Endothelial cell of umbilical vein (primary cell): ENCODE results near the gene SMNDC1. TPM values are rescaled to one million over a fixed set of nuclear protein-coding genes. Genes with fewer than 3 reads are reported as not detected.

Source experiments
- BruUV-seq: library from RNA; stranded (reverse); fragments of 400-500 nt; replicated peaks from 2 replicates; lab custom pipeline; 2021; lab: Mats Ljungman, UMichigan
- CTCF ChIA-PET: fragments of 300-600, 350-600 bp; sonication (Branson Sonifier 250); formaldehyde crosslinking; loops from one replicate; lab custom pipeline; 2021; ENCODE audit warnings: antibody characterized with exemption, inconsistent platforms; lab: Charles Lee
- POLR2A ChIA-PET: fragments of 300-600, 350-600 bp; sonication (Branson Sonifier 250); formaldehyde crosslinking; loops from one replicate; lab custom pipeline; 2021; ENCODE audit warnings: antibody characterized with exemption, inconsistent platforms; lab: Charles Lee
- DNase-seq: peaks from one replicate; pipeline ENCODE4 v3.0.0-alpha.2; 2011; ENCODE audit warnings: low read depth, low spot score
- FAIRE-seq: peaks from 2 replicates; lab custom pipeline; 2011; peaks lifted over from hg19 to GRCh38; lab: Jason Lieb, UNC
- H2AFZ ChIP-seq: 2 replicates; pipeline ENCODE4 v1.6.0; 2012; ENCODE audit warnings: low read depth, low read length, control low read depth, inconsistent platforms
- H3K27ac ChIP-seq: 2 replicates; pipeline ENCODE4 v1.5.1; 2011; ENCODE audit warnings: low read depth, mild to moderate bottlenecking, control low read depth, low read length, moderate library complexity; ENCODE audit not compliant: insufficient read depth
- H3K27me3 ChIP-seq, 2 experiments: 2 replicates each; pipeline versions ENCODE4 v1.6.0 to v1.6.1; 2011; ENCODE audit warnings: low read length in 2 of 2, mixed read lengths in 1 of 2; ENCODE audit not compliant: control insufficient read depth in 2 of 2, insufficient read depth in 2 of 2
- H3K36me3 ChIP-seq, 2 experiments: 2 replicates in 1 of 2; 3 replicates in 1 of 2; pipeline ENCODE4 v1.5.1; 2011; ENCODE audit warnings: low read length in 2 of 2, mild to moderate bottlenecking in 1 of 2, moderate library complexity in 1 of 2; ENCODE audit not compliant: control insufficient read depth in 2 of 2, insufficient read depth in 2 of 2; ENCODE audit errors: extremely low read depth in 1 of 2
- H3K4me1 ChIP-seq: 3 replicates; pipeline ENCODE4 v1.5.1; 2011; ENCODE audit warnings: mild to moderate bottlenecking, low read length; ENCODE audit not compliant: control insufficient read depth, insufficient read depth; ENCODE audit errors: extremely low read depth
- H3K4me2 ChIP-seq: 2 replicates; pipeline ENCODE4 v1.6.1; 2011; ENCODE audit warnings: low read length, control low read depth, mixed read lengths; ENCODE audit not compliant: insufficient read depth
- H3K4me3 ChIP-seq, 3 experiments: fragments of 200-600 bp in 1 of 3; sonication (generic), shearing (Covaris generic) in 1 of 3; replicated peaks in 1 of 3; 2 replicates each; pipeline ENCODE4 v1.5.1; 2011 to 2016; ENCODE audit warnings: control low read depth in 3 of 3, low read length in 3 of 3, mild to moderate bottlenecking in 2 of 3, inconsistent platforms in 1 of 3, low read depth in 1 of 3, moderate library complexity in 1 of 3; ENCODE audit not compliant: insufficient read depth in 1 of 3
- H3K79me2 ChIP-seq: 2 replicates; pipeline ENCODE4 v1.6.0; 2012; ENCODE audit warnings: low read length, inconsistent platforms; ENCODE audit not compliant: control insufficient read depth, insufficient read depth
- H3K9ac ChIP-seq: replicated peaks from 2 replicates; pipeline ENCODE3; 2011; ENCODE audit warnings: low read length, control low read depth; ENCODE audit not compliant: insufficient read depth; ENCODE audit errors: extremely low read depth
- H3K9me1 ChIP-seq: replicated peaks from 3 replicates; pipeline ENCODE4 v1.6.0; 2011; ENCODE audit warnings: mild to moderate bottlenecking, low read length; ENCODE audit not compliant: control insufficient read depth, insufficient read depth; ENCODE audit errors: extremely low read depth
- H3K9me3 ChIP-seq: replicated peaks from 2 replicates; pipeline ENCODE4 v1.5.1; 2012; ENCODE audit warnings: low read length, inconsistent platforms; ENCODE audit not compliant: control insufficient read depth, insufficient read depth
- H4K20me1 ChIP-seq: replicated peaks from 2 replicates; pipeline ENCODE3; 2011; ENCODE audit warnings: mild to moderate bottlenecking, low read length; ENCODE audit not compliant: control insufficient read depth, insufficient read depth; ENCODE audit errors: extremely low read depth
- CTCF ChIP-seq, 2 donors: IDR thresholded peaks; 1 replicate in 1 of 2; 2 replicates in 1 of 2; pipeline ENCODE4 v1.5.1; 2011; ENCODE audit warnings: low read length in 2 of 2, mild to moderate bottlenecking in 2 of 2, moderate library complexity in 2 of 2, control low read depth in 1 of 2, inconsistent platforms in 1 of 2, low read depth in 1 of 2; ENCODE audit not compliant: insufficient read depth in 1 of 2; ENCODE audit errors: extremely low read depth in 1 of 2
- EZH2 ChIP-seq: IDR thresholded peaks from 2 replicates; pipeline ENCODE4 v1.6.1; 2012; ENCODE audit warnings: borderline replicate concordance, low read depth, mild to moderate bottlenecking, moderate library complexity, low read length, inconsistent platforms; ENCODE audit not compliant: severe bottlenecking
- FOS ChIP-seq: IDR thresholded peaks from 2 replicates; pipeline ENCODE4 v1.6.1; 2011; ENCODE audit warnings: mild to moderate bottlenecking, low read length, moderate library complexity, borderline replicate concordance; ENCODE audit not compliant: insufficient read depth
- GATA2 ChIP-seq: IDR thresholded peaks from 2 replicates; pipeline ENCODE4 v1.7.0; 2011; ENCODE audit warnings: low read depth, mild to moderate bottlenecking, moderate library complexity, mixed read lengths, low read length; ENCODE audit not compliant: insufficient read length, insufficient read depth
- JUN ChIP-seq: IDR thresholded peaks from 2 replicates; pipeline ENCODE4 v1.6.1; 2011; ENCODE audit warnings: borderline replicate concordance, low read depth; ENCODE audit not compliant: insufficient read length, insufficient read depth
- MAX ChIP-seq: IDR thresholded peaks from 2 replicates; pipeline ENCODE4 v1.6.1; 2011; ENCODE audit not compliant: insufficient read depth, insufficient read length
- MYC ChIP-seq: IDR thresholded peaks from one replicate; pipeline ENCODE4 v1.6.1; 2011; ENCODE audit warnings: mild to moderate bottlenecking, low read depth, low read length
- POLR2A ChIP-seq: IDR thresholded peaks from 2 replicates; pipeline ENCODE4 v1.6.1; 2012; ENCODE audit warnings: low read depth, mild to moderate bottlenecking, control low read depth, low read length
- POLR2AphosphoS5 ChIP-seq: IDR thresholded peaks from 2 replicates; pipeline ENCODE4 v1.6.1; 2012; ENCODE audit warnings: low read depth, mild to moderate bottlenecking, control low read depth, low read length, moderate library complexity; ENCODE audit not compliant: insufficient read depth
- dilution Hi-C: fragments of 300-500 bp; cut with MboI; formaldehyde crosslinking; loops from one replicate; pipeline ENCODE4 v1.15.0; 2019; ENCODE audit warnings: low sequenced_read_pairs; ENCODE audit not compliant: extremely low pct_ligation_motif_present
- intact Hi-C: fragments of 100-400 bp; cut with micrococcal nuclease; formaldehyde crosslinking; loops from one replicate; pipeline ENCODE4 v1.10.0; 2022
- polyA plus RNA-seq, 4 experiments: library from polyadenylated mRNA; depleted of rRNA in 3 of 4; stranded (reverse) in 3 of 4; unstranded in 1 of 4; fragments of >200 nt; gene quantifications; 2 replicates each; pipeline versions ENCODE4 v1.2.1 to v1.2.3, GENCODE V29; 2011 to 2012; ENCODE audit warnings: missing spikeins in 1 of 4
- total RNA-seq: library from RNA; stranded (reverse); gene quantifications from 2 replicates; pipeline ENCODE4 v1.2.3, GENCODE V29; 2021

The SMNDC1 gene
- total and polyA plus RNA-seq, 2 donors (not counting 3 experiments of a cell fraction or from before 2014, with no cell fraction given): 7.1 to 39.3 TPM

- no peak for FAIRE-seq
- Histone ChIP-seq H4K20me1 (no peaks in the 10 kb centered on the region), H3K9me1 (no peaks in the 10 kb centered on the region), H3K36me3 (no peaks in the 10 kb centered on the region), H3K4me3 (no peak overlapping the region), H3K27me3 (peaks cover 0 to 2% of the 10 kb centered on the region in 2 experiments), H2AFZ (no peak overlapping the region), H3K79me2 (no peaks in the 10 kb centered on the region), H3K9ac (no peak overlapping the region), H3K4me1 (peaks cover 5% of the 10 kb centered on the region), H3K9me3 (no peaks in the 10 kb centered on the region), H3K27ac (no peak overlapping the region), H3K4me2 (no peak overlapping the region)
- DNase-seq: no peak
- TF ChIP-seq POLR2AphosphoS5 (no peak), JUN (no peak), FOS (no peak), MAX (no peak), EZH2 (no peak), GATA2 (no peak), POLR2A (no peak), MYC (no peak), CTCF (IDR thresholded peaks at IDR 0.05; ENCODE audit: extremely low read depth in 1 of 2, insufficient read depth in 1 of 2, low read depth in 1 of 2, low read length in 2 of 2) (no peak)
- intact Hi-C loops (no loop called here), dilution Hi-C loops (loop anchor here (25.0 kb wide), 2 partner anchors 138 to 388 kb away; no protein-coding TSS in a partner anchor)
- no TSS peak for BruUV-seq
- POLR2A ChIA-PET: no interaction called here
- CTCF ChIA-PET: interaction anchor here (1.0 to 2.3 kb wide), 6 partner anchors 10 to 391 kb away, joined by 3 to 25 read pairs (median 4); no protein-coding TSS in a partner anchor
Observed at GRCh38 chr10:110275128-110275729, 29.5 kb downstream of the SMNDC1 start.
